Activated CD4-positive, alpha-beta T cell treated with anti-CD3 and anti-CD28 coated beads for 1 hour (primary cell): ENCODE measurements around the gene ALOXE3.

ENCODE experiments used
- DNase-seq: peaks from one replicate; pipeline ENCODE4 v3.0.0-alpha.2; 2020

ALOXE3 gene

GRCh38 chr17:8117980-8118768 lies at the start of gene ALOXE3:
TSS of gene ALOXE3 (minus strand) at chr17:8118514. CDS start at chr17:8117990, 524 bp downstream.
- DNase-seq = no peak

DNA sequence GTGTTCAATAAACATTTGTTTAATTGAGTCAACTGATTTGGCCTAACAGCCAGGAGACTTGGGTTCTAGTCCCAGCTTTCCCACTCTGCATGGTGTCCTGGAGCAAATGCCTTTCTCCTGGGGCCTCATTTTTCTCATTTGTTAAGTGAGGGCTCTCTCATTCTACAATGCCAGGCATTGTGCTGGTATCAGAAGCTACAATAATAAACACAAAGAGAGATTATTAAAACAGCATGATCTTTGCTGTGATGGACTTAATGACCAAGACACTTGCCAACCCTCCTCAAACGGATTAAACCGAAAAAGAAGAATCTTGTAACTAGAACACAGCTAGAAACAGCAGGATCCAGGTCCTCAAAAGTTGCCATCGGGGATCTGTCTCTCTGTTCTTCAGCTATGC lies 49.2 kb upstream of the ALOXE3 start:
- DNase-seq = no peak

GRCh38 chr17:8166731-8167130 lies 48.4 kb upstream of the ALOXE3 start:
- DNase-seq = no peak

- DNase-seq = no peak
Measured at GRCh38 chr17:8164815-8165131, 46.5 kb upstream of the ALOXE3 start.

GRCh38 chr17:8163978-8164814 lies 45.9 kb upstream of the ALOXE3 start:
- no peak for DNase-seq

DNA sequence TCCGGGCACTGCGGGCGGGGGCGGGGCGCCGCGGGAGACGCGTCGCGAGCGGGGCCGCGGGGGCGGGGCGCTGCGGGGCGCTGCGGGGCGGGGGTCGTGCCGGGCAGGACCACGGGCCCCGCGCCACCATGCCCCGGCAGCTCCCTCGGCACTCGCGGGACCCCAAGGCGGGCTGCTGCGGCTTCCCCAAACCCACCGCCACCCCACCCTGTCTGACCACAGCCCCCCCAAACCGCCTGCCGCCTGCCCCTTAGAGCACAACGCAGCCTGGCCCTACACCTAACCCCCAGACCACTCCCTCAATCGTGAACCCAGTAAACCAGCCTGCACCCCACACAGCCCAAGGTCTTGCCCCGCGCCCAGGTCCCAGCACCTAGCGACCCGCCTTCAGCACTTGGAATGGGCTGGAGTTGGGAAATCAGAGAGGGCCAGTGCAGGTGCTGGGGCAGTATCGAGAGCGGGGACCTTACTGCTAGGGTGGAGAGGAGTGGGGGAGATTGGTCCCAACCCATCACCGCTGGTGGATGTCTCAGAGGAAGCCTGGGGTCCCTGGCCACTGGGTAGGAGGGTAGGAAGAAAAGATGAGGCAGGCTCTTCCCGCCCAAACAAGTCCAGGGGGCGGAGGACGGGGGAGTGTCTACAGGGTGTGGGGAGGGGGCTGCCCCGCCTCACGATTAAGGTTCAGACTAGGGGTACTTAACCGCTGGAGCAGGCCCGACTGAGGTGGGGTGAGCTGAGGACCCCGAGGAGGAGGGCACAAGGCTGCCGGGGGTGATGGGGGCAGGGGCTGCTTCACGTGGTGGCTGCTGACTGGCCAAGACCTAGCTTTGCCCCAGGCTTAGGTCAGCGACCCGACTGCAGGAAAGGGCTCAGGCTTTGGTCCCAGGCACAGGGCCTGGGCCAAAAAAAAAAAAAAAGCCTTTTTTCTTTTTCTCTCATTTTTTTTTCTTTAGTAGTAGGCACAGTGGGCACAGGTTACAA lies 45.0 kb upstream of the ALOXE3 start:
- DNase-seq = no peak

DNA sequence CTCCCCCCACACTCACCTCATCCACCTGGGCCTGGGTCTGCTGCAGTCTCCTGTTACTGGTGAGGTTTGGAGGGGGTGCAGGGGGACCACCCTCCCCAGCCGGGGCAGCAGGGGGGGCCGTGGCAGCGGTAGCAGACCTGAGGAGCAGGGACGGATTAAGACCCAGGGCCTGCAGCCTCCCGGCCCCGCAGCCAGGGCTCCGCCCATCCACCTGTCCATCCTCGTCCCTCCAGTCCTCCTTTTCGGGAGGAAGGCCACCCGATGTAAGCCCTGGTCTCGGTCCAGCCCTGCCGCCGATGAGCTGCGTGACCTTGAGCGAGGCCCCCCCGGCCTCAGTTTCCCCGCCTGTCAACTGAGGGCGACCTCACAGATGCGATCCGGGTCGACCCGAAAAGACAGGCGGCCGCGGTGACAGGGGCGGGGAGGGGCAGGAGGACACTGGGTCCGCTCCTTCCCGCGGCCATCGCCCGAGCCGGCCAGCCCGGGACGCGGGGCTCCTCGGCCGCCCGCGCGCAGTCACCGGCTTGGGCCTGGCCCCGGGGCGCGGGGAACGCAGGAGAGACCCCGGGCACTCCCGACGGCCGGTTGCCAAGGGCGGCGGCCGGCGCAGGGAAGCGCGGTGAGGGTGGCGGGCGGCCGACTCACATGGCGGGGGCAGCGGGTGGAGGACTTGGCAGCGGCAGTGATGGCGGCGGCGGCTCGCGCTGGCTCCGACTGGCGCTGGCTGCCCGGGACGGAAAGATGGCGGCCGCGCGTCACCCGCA lies 44.1 kb upstream of the ALOXE3 start, which contains the start of gene VAMP2:
Gene VAMP2, minus strand, starts transcription at position 716 of the 764 bp plus-strand sequence. Its CDS starts 69 bp downstream, at position 647.
- peak; percentile 79 for DNase-seq

GRCh38 chr17:8161289-8162232 lies 43.2 kb upstream of the ALOXE3 start:
- DNase-seq = no peak

- no peak for DNase-seq
Measured at GRCh38 chr17:8160741-8161221, 42.5 kb upstream of the ALOXE3 start.

DNA sequence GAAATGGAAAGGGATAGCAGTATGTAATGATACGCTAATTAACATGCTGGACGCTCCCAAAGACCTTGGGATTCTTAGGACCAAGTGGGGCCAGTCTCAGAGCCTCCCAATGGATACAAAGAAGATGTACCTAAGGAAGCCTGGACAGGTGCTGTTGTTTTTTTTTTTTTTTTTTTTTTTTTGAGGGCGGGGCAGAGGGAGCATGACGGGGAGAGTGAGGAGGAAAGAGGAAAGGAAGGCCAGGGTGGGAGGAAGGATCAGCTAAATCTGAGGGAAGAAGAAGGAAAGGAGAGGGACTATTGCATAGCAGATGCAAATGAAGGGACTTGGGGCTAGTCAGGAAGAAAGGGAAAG lies 41.9 kb upstream of the ALOXE3 start:
- DNase-seq = no peak

- DNase-seq = no peak
Measured at GRCh38 chr17:8159459-8160223, 41.3 kb upstream of the ALOXE3 start.

GRCh38 chr17:8159032-8159400 lies 40.7 kb upstream of the ALOXE3 start:
- DNase-seq = no peak

DNA sequence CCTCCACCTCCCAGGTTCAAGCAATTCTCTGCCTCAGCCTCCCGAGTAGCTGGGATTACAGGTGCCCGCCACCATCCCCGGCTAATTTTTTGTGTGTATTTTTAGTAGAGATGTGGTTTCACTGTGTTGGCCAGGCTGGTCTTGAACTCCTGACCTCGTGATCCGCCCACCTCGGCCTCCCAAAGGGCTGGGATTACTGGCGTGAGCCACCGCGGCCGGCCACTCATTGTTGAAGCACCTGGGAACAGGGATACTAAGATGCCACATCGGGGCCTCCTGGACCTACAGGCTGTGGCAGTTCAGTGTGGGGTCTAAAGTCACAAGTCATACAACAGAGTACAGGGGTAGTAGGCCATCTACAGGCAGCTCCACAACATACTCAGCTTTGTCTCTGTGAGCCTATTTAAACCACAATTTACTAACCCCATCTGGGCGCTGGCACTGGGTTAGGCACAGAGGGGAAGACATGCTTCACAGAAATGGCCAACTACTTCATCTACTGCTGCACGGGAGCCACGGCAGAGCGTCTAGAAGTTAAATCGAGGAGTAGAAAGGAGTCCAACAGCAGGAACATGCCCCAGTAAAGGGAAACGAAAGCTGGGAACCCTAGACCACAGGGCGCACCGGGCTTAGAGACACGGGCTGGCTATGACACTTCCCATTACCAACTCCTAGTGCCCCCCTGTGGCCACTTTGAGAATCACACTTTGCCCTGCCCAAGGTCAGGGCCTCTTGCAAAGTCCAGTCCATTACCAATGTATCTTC lies 40.1 kb upstream of the ALOXE3 start:
- DNase-seq = peak; percentile 70

DNA sequence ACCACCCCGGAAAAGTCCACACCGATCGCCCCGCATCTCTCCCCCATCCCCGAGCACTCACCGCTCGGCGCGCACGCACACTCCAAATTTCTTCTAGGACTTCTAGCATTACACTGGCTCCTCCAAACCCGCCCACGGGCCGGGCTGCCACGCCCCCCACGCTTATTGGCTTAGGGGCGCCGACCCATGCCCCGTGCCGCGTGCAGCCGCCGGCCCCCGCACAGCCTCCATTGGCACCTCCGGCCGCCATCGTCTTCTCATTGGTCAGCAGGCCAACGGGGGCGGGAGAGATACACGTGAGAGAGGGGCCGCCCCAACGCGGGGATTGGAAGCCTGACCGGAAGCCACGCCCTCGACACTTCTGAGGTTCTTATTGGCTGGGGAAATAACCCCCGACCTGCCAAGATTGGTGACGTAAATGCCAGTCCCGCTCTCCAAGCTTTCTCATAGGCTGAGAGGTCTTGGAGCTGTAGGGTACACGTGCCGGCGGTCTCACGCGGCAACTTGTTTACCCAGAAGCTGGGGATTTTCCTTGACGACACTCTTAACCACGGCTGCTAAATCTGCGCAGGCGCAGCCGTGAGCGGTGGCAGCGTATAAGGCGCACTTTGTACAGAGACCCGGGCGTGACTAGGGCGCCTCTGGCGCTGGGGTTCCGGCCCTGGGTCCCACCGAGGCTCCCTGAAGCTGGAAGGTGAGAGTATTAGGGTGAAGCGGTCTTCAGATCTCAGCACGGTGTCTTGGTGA lies 38.1 kb upstream of the ALOXE3 start:
- peak; percentile 100 for DNase-seq

- no peak for DNase-seq
Measured at GRCh38 chr17:8155996-8156245, 37.6 kb upstream of the ALOXE3 start.

- no peak for DNase-seq
Measured at GRCh38 chr17:8155231-8155995, 37.1 kb upstream of the ALOXE3 start.

DNA sequence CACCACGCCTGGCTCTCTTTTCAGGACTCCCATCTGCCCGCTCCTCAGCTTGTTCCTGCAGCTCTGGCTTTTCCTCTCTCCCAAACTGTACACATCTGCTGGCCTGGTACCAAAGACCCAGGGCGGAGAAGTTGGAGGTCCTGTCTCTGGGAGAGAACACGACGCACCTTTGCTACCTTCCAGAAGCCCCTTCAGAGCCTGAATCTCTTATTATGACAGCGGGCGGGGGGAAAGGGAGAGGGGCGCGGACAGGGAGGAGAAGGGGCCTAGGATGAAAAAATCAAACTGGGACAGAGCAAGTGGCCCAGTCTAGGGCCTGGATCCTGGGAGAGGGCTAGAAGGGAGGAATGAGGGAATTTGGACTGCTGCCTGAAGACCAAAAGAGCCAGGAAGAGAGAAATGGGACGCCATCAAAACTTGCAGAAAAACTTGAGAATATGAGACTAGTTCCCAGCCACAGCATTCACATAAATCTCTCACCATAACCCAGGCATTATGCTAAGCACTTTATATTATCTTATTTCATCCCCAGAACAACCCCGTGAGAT lies 36.4 kb upstream of the ALOXE3 start:
- DNase-seq = no peak
